Forelimb muscle (tissue), 1 donor: ENCODE results near the gene SERINC3. TPM values are rescaled to one million over a fixed set of nuclear protein-coding genes. Genes with fewer than 3 reads are reported as not detected.
"Not testable (repeated sequence)": the region's sequence is repeated elsewhere in the genome, so short reads cannot be mapped to it uniquely, and the experiment has no call there.

Experiments used
- DNase-seq: peaks from one replicate; pipeline ENCODE4 v3.0.0-alpha.2; 2013; ENCODE audit warnings: low read depth
- polyA plus RNA-seq: library from polyadenylated mRNA; unstranded; fragments of 120-200 nt; gene quantifications from one replicate; pipeline ENCODE4 v1.2.1, GENCODE V29; 2013; ENCODE audit not compliant: insufficient read length

The SERINC3 gene
- polyA plus RNA-seq, 1 donor = 52.6 TPM

GRCh38 chr20:44491635-44492395 lies 30.1 kb downstream of the SERINC3 start:
- no peak for DNase-seq

- no peak for DNase-seq
These were observed 31.9 kb downstream of the SERINC3 start for GRCh38 chr20:44489931-44490330.

GRCh38 chr20:44489223-44489622 lies 32.6 kb downstream of the SERINC3 start:
- DNase-seq = no peak

- DNase-seq = no peak
These were observed 33.3 kb downstream of the SERINC3 start for GRCh38 chr20:44488551-44488950.

GRCh38 chr20:44485830-44486198 lies 36.1 kb downstream of the SERINC3 start:
- no peak for DNase-seq

- no peak for DNase-seq
These were observed 36.6 kb downstream of the SERINC3 start for GRCh38 chr20:44485078-44485829.

GRCh38 chr20:44483112-44483511 lies 38.8 kb downstream of the SERINC3 start:
- no peak for DNase-seq

- no peak for DNase-seq
These were observed 40.0 kb downstream of the SERINC3 start for GRCh38 chr20:44481719-44482416.

- no peak for DNase-seq
These were observed 41.8 kb downstream of the SERINC3 start for GRCh38 chr20:44480097-44480496.

GRCh38 chr20:44479643-44480042 lies 42.2 kb downstream of the SERINC3 start:
- DNase-seq = no peak

GRCh38 chr20:44478206-44478605 lies 43.7 kb downstream of the SERINC3 start:
- DNase-seq = no peak

- DNase-seq = no peak
These were observed 44.7 kb downstream of the SERINC3 start for GRCh38 chr20:44477151-44477550.

- DNase-seq = peak; percentile 46
These were observed 45.9 kb downstream of the SERINC3 start, which contains the start of gene TTPAL for GRCh38 chr20:44475694-44476560. TTPAL (plus strand) TSS chr20:44475874; CDS start chr20:44480000, 4,126 bp downstream.

- DNase-seq = no peak
These were observed 46.5 kb downstream of the SERINC3 start for GRCh38 chr20:44475372-44475693.

- not testable (repeated sequence) for DNase-seq
These were observed 49.6 kb downstream of the SERINC3 start for GRCh38 chr20:44472283-44472682.

GRCh38 chr20:44471481-44471882 lies 50.4 kb downstream of the SERINC3 start:
- no peak for DNase-seq

- no peak for DNase-seq
These were observed 51.5 kb downstream of the SERINC3 start for GRCh38 chr20:44470327-44470726.

GRCh38 chr20:44468044-44468782 lies 53.7 kb downstream of the SERINC3 start:
- no peak for DNase-seq

- no peak for DNase-seq
These were observed 54.5 kb downstream of the SERINC3 start for GRCh38 chr20:44467289-44467883.

- no peak for DNase-seq
These were observed 56.8 kb downstream of the SERINC3 start for GRCh38 chr20:44465001-44465560.
